CD4-positive, alpha-beta T cell (primary cell): Measurements from ENCODE around the gene PTPA. TPM values are rescaled to one million over a fixed set of nuclear protein-coding genes. Genes with fewer than 3 reads are reported as not detected.

Source experiments
- ATAC-seq: fragments of 200-7000 bp; cut with Tn5 transposase; one replicate; pipeline ENCODE4 v1.10.0; 2022; ENCODE audit warnings: mild to moderate bottlenecking; ENCODE audit not compliant: poor library complexity
- CTCF ChIA-PET: fragments of 350-600 bp; sonication (Branson Sonifier 250); formaldehyde crosslinking; loops from one replicate; lab custom pipeline; 2021; ENCODE audit warnings: antibody characterized with exemption, inconsistent platforms; lab: Charles Lee
- POLR2A ChIA-PET: fragments of 350-600 bp; sonication (Branson Sonifier 250); formaldehyde crosslinking; loops from one replicate; lab custom pipeline; 2021; ENCODE audit warnings: antibody characterized with exemption, inconsistent platforms; lab: Charles Lee
- DNase-seq, 14 experiments: peaks; one replicate each; pipeline ENCODE4 v3.0.0-alpha.2; 2013 to 2020; ENCODE audit warnings: mixed read lengths in 2 of 14
- H3K27ac ChIP-seq, 2 donors: one replicate each; pipeline versions ENCODE4 v1.5.1 to v1.7.0; 2013; ENCODE audit warnings: low read length in 2 of 2, low read depth in 1 of 2, mild to moderate bottlenecking in 1 of 2
- H3K27me3 ChIP-seq, 2 experiments: 1 replicate in 1 of 2; 2 replicates in 1 of 2; pipeline versions ENCODE4 v1.6.1 to v1.7.0; 2013; ENCODE audit warnings: low read length in 2 of 2, control low read depth in 1 of 2, mild to moderate bottlenecking in 1 of 2, moderate library complexity in 1 of 2; ENCODE audit not compliant: insufficient read depth in 2 of 2, control insufficient read depth in 1 of 2
- H3K36me3 ChIP-seq: one replicate; pipeline ENCODE4 v1.6.1; 2013; ENCODE audit warnings: low read length, control low read depth; ENCODE audit not compliant: insufficient read depth
- H3K4me1 ChIP-seq: one replicate; pipeline ENCODE4 v1.6.1; 2013; ENCODE audit warnings: low read length, control low read depth; ENCODE audit not compliant: insufficient read depth
- H3K4me3 ChIP-seq: one replicate; pipeline ENCODE4 v1.5.1; 2013; ENCODE audit warnings: mild to moderate bottlenecking, low read length, moderate library complexity
- H3K9me3 ChIP-seq, 2 experiments: 1 replicate in 1 of 2; 2 replicates in 1 of 2; pipeline versions ENCODE4 v1.6.1 to v1.7.0; 2013; ENCODE audit warnings: low read length in 2 of 2, mild to moderate bottlenecking in 2 of 2, control low read depth in 1 of 2, moderate library complexity in 1 of 2; ENCODE audit not compliant: control insufficient read depth in 1 of 2, insufficient read depth in 1 of 2
- H3K27ac Mint-ChIP-seq: one replicate; pipeline ENCODE4 v1.8.0; 2020; ENCODE audit warnings: mixed read lengths
- H3K27me3 Mint-ChIP-seq: one replicate; pipeline ENCODE4 v1.8.0; 2021; ENCODE audit warnings: mixed read lengths
- H3K36me3 Mint-ChIP-seq: one replicate; pipeline ENCODE4 v1.8.0; 2021; ENCODE audit warnings: low read depth, mixed read lengths
- H3K4me1 Mint-ChIP-seq: one replicate; pipeline ENCODE4 v1.8.0; 2021; ENCODE audit warnings: low read depth, mixed read lengths
- H3K4me3 Mint-ChIP-seq: one replicate; pipeline ENCODE4 v1.8.0; 2020; ENCODE audit warnings: mild to moderate bottlenecking, mixed read lengths
- H3K9me3 Mint-ChIP-seq: one replicate; pipeline ENCODE4 v1.8.0; 2020; ENCODE audit warnings: mixed read lengths
- intact Hi-C, 2 experiments: fragments of 100-400 bp; cut with DNase I in 1 of 2; cut with micrococcal nuclease in 1 of 2; formaldehyde crosslinking; loops; one replicate each; pipeline versions ENCODE4 v1.15.1 to v1.9.0; 2023 to 2025; cut with DNase I, micrococcal nuclease
- total RNA-seq, 174 experiments: library from RNA in 2 of 174; stranded (reverse) in 2 of 174; gene quantifications; one replicate each; pipeline ENCODE4 v1.2.3 and lab custom pipeline; 2021 to 2026
- TF ChIP-seq, protein P1 (sequence below): fragments of 200-600 bp; IDR thresholded peaks from one replicate; pipeline ENCODE4 v1.8.0; 2022; ENCODE audit warnings: antibody characterized with exemption, mild to moderate bottlenecking

PTPA gene
- total RNA-seq, 2 experiments from 2014 or later, result 21.6 to 23.3 TPM

DNA sequence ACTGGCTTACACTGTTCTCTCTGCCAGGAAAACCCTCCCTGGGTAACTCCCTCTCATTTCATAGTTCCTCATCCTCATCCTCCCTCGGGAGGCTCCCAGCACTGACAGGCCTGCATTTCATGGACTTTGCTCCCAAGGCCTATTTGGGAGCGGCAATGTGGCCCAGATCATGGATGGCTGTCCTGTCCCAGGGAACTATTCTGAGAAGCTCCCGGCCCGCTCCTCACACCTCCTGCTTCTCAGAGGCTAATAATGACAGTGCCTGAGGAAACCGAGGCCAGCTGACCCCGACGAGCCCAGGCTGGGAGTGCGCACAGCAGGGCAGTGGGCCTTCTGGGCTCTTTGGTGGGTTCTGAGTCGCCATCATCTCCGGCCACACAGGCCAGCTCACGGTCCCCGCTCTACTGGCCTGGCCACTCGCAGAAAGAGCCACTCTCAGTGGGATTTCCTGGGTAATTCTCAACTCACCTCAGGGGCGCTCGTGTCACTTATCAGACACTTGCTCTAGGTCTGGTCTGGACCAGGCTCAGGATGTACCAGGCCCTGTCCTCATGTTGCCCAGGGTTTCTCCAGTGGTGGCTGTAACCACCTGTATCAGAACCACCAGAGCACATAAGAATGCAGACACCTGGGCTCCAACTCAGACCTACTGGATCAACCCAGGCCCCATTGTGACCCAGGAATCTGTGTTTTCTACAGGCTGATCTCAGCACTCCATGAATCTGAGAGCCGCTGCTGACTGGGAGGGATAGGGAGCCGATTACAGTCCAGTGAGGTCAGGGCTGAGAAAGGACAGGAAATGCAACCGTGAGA is 32.3 kb upstream of the PTPA start:
- Mint-ChIP-seq H3K27ac (no peak overlapping the region), H3K36me3 (no peaks in the 10 kb centered on the region), H3K4me3 (peak overlapping the region; percentile 51), H3K27me3 (no peaks in the 10 kb centered on the region), H3K9me3 (no peaks in the 10 kb centered on the region), H3K4me1 (peaks cover 29% of the 10 kb centered on the region)
- peaks cover 1% of the 10 kb centered on the region for H3K36me3 ChIP-seq
- no peaks in the 10 kb centered on the region for H3K9me3 ChIP-seq
- TF ChIP-seq, protein P1, sequence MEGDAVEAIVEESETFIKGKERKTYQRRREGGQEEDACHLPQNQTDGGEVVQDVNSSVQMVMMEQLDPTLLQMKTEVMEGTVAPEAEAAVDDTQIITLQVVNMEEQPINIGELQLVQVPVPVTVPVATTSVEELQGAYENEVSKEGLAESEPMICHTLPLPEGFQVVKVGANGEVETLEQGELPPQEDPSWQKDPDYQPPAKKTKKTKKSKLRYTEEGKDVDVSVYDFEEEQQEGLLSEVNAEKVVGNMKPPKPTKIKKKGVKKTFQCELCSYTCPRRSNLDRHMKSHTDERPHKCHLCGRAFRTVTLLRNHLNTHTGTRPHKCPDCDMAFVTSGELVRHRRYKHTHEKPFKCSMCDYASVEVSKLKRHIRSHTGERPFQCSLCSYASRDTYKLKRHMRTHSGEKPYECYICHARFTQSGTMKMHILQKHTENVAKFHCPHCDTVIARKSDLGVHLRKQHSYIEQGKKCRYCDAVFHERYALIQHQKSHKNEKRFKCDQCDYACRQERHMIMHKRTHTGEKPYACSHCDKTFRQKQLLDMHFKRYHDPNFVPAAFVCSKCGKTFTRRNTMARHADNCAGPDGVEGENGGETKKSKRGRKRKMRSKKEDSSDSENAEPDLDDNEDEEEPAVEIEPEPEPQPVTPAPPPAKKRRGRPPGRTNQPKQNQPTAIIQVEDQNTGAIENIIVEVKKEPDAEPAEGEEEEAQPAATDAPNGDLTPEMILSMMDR, result no peak
- peaks cover 37% of the 10 kb centered on the region for H3K4me1 ChIP-seq
- no peak overlapping the region for H3K4me3 ChIP-seq
- CTCF ChIA-PET, result no interaction called here
- intact Hi-C loops, result no loop called here
- no peaks in the 10 kb centered on the region for H3K27me3 ChIP-seq
- DNase-seq (no peak), ATAC-seq (no peak)
- no peak overlapping the region for H3K27ac ChIP-seq
- POLR2A ChIA-PET, result interaction anchor here (2.4 kb wide), 1 partner anchor 10 kb away, joined by 25 read pairs; no protein-coding TSS in a partner anchor

DNA sequence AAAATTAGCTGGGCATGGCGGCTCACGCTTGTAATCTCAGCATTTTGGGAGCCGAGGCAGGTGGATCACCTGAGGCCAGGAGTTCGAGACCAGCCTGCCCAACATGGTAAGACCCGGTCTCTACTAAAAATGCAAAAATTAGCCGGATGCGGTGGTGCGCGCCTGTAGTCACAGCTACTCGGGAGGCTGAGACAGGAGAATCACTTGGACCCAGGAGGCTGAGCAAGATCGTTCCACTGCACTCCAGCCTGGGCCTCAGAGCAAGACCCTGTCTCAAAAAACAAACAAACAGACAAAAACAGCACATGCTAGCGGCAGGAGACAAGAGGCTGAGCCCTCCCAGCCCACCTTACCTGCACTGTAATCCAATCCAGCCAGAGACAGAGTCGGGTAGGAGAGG is 31.4 kb upstream of the PTPA start:
- CTCF ChIA-PET, result no interaction called here
- peak overlapping the region; percentile 91 for H3K4me3 ChIP-seq

DNA sequence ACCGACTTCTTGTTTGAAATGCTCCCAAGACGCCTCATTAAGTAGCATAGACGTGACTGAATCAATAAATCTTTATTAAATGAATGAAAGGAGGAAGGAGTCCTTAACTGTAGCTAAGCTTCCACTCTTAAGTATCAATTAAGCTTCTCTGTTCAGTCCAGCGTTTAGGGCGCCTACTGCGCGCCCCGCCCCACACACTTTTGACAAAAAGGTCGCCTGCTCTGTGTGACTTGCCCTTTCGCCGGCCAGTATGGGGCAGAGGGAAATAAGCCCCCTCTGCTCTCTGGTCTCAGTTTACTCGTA is 31.0 kb upstream of the PTPA start:
- intact Hi-C loops, result loop anchor here (2.0 kb wide), 3 partner anchors 31 to 51 kb away; partner anchors contain the start of genes CRAT (in 1 of the 2), MIGA2 (in 1 of the 2), PTPA (in 1 of the 2) and SH3GLB2 (in 1 of the 2)

More for the DNA sequence above, 31.4 kb upstream of the PTPA start:
- no peak overlapping the region for H3K27ac Mint-ChIP-seq
- peaks cover 29% of the 10 kb centered on the region for H3K4me1 Mint-ChIP-seq
- no peak overlapping the region for H3K27ac ChIP-seq
- peaks cover 6% of the 10 kb centered on the region for H3K36me3 ChIP-seq
- H3K36me3 Mint-ChIP-seq, result no peaks in the 10 kb centered on the region
- TF ChIP-seq, protein P1, result no peak
- peaks cover 39% of the 10 kb centered on the region for H3K4me1 ChIP-seq
- ATAC-seq, result no peak
- no peaks in the 10 kb centered on the region for H3K27me3 Mint-ChIP-seq
- no peaks in the 10 kb centered on the region for H3K9me3 Mint-ChIP-seq
- H3K27me3 ChIP-seq, result no peaks in the 10 kb centered on the region
- POLR2A ChIA-PET, result interaction anchor here (0.6 to 2.4 kb wide), 9 partner anchors 8 to 545 kb away, joined by 3 to 25 read pairs (median 3); partner anchors contain the start of genes CRAT, MIGA2, PTPA and SH3GLB2
- H3K9me3 ChIP-seq, result no peaks in the 10 kb centered on the region
- intact Hi-C loops, result loop anchor here (2.0 kb wide), 3 partner anchors 31 to 51 kb away; partner anchors contain the start of genes CRAT (in 1 of the 2), MIGA2 (in 1 of the 2), PTPA (in 1 of the 2) and SH3GLB2 (in 1 of the 2)
- DNase-seq, result no peak
- H3K4me3 Mint-ChIP-seq, result peak overlapping the region; percentile 96

More for the DNA sequence above, 31.0 kb upstream of the PTPA start:
- H3K4me3 ChIP-seq, result peak overlapping the region; percentile 91
- Mint-ChIP-seq H3K4me1 (peaks cover 29% of the 10 kb centered on the region), H3K27me3 (no peaks in the 10 kb centered on the region), H3K4me3 (peak overlapping the region; percentile 96), H3K27ac (peak overlapping the region; percentile 81), H3K36me3 (no peaks in the 10 kb centered on the region), H3K9me3 (no peaks in the 10 kb centered on the region)
- no peak for ATAC-seq
- no peak for DNase-seq
- CTCF ChIA-PET, result interaction anchor here (1.6 kb wide), 1 partner anchor 51 kb away, joined by 4 read pairs; no protein-coding TSS in a partner anchor
- H3K36me3 ChIP-seq, result peaks cover 10% of the 10 kb centered on the region
- POLR2A ChIA-PET, result interaction anchor here (0.6 to 2.4 kb wide), 13 partner anchors 8 to 544 kb away, joined by 3 to 25 read pairs (median 3); partner anchors contain the start of genes CRAT, ENDOG, MIGA2 and PTPA
- TF ChIP-seq, protein P1, result no peak
- no peaks in the 10 kb centered on the region for H3K9me3 ChIP-seq
- peaks cover 39% of the 10 kb centered on the region for H3K4me1 ChIP-seq
- no peaks in the 10 kb centered on the region for H3K27me3 ChIP-seq
- H3K27ac ChIP-seq, result no peak overlapping the region
